GM23248 (cell line): Measurements from ENCODE around the gene SIGMAR1.

Source experiments
- EZH2 ChIP-seq: fragments of 200-600 bp; sonication (generic); IDR thresholded peaks from 2 replicates; pipeline ENCODE4 v1.6.1; 2018; ENCODE audit warnings: antibody characterized with exemption, mild to moderate bottlenecking; ENCODE audit not compliant: insufficient read depth, poor library complexity, severe bottlenecking
- EZH2phosphoT487 ChIP-seq: fragments of 200-600 bp; sonication (generic); IDR thresholded peaks from 2 replicates; pipeline ENCODE4 v1.6.1; 2018; ENCODE audit warnings: antibody characterized with exemption, moderate library complexity, mild to moderate bottlenecking, low read depth; ENCODE audit not compliant: insufficient read depth

- TF ChIP-seq EZH2, result peak; percentile 9
- no peak for TF ChIP-seq EZH2phosphoT487
Measured at GRCh38 chr9:34592895-34593601, 44.5 kb downstream of the SIGMAR1 start.
